Measurements from ENCODE around the gene SUPT3H.
"Not testable (repeated sequence)": the region's sequence is repeated elsewhere in the genome, so short reads cannot be mapped to it uniquely, and the experiment has no call there.

SUPT3H gene

GRCh38 chr6:45044086-45044485 lies 333.6 kb downstream of the SUPT3H start:
- DNase-seq, result no peak

- not testable (repeated sequence) for DNase-seq
Observed at GRCh38 chr6:45042673-45043072, 335.1 kb downstream of the SUPT3H start.

- DNase-seq, result no peak
Observed at GRCh38 chr6:45038226-45038625, 339.5 kb downstream of the SUPT3H start.

- no peak for DNase-seq
Observed at GRCh38 chr6:45036103-45036502, 341.6 kb downstream of the SUPT3H start.

- no peak for DNase-seq
Observed at GRCh38 chr6:45032426-45032825, 345.3 kb downstream of the SUPT3H start.

- DNase-seq, result no peak
Observed at GRCh38 chr6:45031601-45032000, 346.1 kb downstream of the SUPT3H start.

GRCh38 chr6:45027126-45027525 lies 350.6 kb downstream of the SUPT3H start:
- DNase-seq, result no peak

- DNase-seq, result no peak
Observed at GRCh38 chr6:45026003-45026516, 351.7 kb downstream of the SUPT3H start.

- no peak for DNase-seq
Observed at GRCh38 chr6:45024610-45025009, 353.1 kb downstream of the SUPT3H start.

- DNase-seq, result no peak
Observed at GRCh38 chr6:45021676-45022075, 356.1 kb downstream of the SUPT3H start.

- no peak for DNase-seq
Observed at GRCh38 chr6:45012687-45013086, 365.0 kb downstream of the SUPT3H start.

GRCh38 chr6:45009576-45009975 lies 368.2 kb downstream of the SUPT3H start:
- no peak for DNase-seq

GRCh38 chr6:45006893-45007292 lies 370.8 kb downstream of the SUPT3H start:
- no peak for DNase-seq

- DNase-seq, result no peak
Observed at GRCh38 chr6:45003961-45004360, 373.8 kb downstream of the SUPT3H start.

GRCh38 chr6:45003387-45003786 lies 374.3 kb downstream of the SUPT3H start:
- DNase-seq, result no peak

GRCh38 chr6:45002390-45003105 lies 375.2 kb downstream of the SUPT3H start:
- DNase-seq, result no peak

- DNase-seq, result no peak
Observed at GRCh38 chr6:45001663-45002062, 376.1 kb downstream of the SUPT3H start.

GRCh38 chr6:45000833-45001232 lies 376.9 kb downstream of the SUPT3H start:
- no peak for DNase-seq

- no peak for DNase-seq
Observed at GRCh38 chr6:44999066-44999465, 378.7 kb downstream of the SUPT3H start.

GRCh38 chr6:44995486-44996132 lies 382.1 kb downstream of the SUPT3H start:
- no peak for DNase-seq

GRCh38 chr6:44989391-44989790 lies 388.3 kb downstream of the SUPT3H start:
- DNase-seq, result no peak

GRCh38 chr6:44985006-44985405 lies 392.7 kb downstream of the SUPT3H start:
- DNase-seq, result no peak

GRCh38 chr6:44983467-44984365 lies 394.0 kb downstream of the SUPT3H start:
- DNase-seq, result no peak

Measured in NCI-H1694 treated with DMSO at 0.1 percent for 48 hours (cell line).